Measurements from ENCODE around the gene DDIT4. TPM values are rescaled to one million over a fixed set of nuclear protein-coding genes. Genes with fewer than 3 reads are reported as not detected.

The DDIT4 gene
- total and polyA plus RNA-seq, 9 of the 15 experiments (the other 6 are each of a cell fraction or from before 2014, with no cell fraction given) = 8.2 to 675 (median 159) TPM

DNA sequence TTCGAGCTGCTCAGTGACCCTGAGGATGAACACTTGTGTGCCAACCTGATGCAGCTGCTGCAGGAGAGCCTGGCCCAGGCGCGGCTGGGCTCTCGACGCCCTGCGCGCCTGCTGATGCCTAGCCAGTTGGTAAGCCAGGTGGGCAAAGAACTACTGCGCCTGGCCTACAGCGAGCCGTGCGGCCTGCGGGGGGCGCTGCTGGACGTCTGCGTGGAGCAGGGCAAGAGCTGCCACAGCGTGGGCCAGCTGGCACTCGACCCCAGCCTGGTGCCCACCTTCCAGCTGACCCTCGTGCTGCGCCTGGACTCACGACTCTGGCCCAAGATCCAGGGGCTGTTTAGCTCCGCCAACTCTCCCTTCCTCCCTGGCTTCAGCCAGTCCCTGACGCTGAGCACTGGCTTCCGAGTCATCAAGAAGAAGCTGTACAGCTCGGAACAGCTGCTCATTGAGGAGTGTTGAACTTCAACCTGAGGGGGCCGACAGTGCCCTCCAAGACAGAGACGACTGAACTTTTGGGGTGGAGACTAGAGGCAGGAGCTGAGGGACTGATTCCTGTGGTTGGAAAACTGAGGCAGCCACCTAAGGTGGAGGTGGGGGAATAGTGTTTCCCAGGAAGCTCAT, 1.1 kb downstream of the DDIT4 start (continued):
- no peak for TF ChIP-seq DNMT1 (IDR thresholded peaks at IDR 0.05)
- no peak for TF ChIP-seq PML (IDR thresholded peaks at IDR 0.05; ENCODE audit: low read length)
- no peak for TF ChIP-seq SREBF2 (CRISPR knock-in tag; IDR thresholded peaks at IDR 0.05)
- TF ChIP-seq ZNF778 (CRISPR knock-in tag; IDR thresholded peaks at IDR 0.05) = no peak
- TF ChIP-seq RBFOX2 (IDR thresholded peaks at IDR 0.05; ENCODE audit: low read depth, low read length) = peak; percentile 82
- no peak for TF ChIP-seq MED1 (CRISPR knock-in tag; IDR thresholded peaks at IDR 0.05; ENCODE audit: borderline replicate concordance)
- TF ChIP-seq, protein P1, sequence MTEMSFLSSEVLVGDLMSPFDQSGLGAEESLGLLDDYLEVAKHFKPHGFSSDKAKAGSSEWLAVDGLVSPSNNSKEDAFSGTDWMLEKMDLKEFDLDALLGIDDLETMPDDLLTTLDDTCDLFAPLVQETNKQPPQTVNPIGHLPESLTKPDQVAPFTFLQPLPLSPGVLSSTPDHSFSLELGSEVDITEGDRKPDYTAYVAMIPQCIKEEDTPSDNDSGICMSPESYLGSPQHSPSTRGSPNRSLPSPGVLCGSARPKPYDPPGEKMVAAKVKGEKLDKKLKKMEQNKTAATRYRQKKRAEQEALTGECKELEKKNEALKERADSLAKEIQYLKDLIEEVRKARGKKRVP (CRISPR knock-in tag; IDR thresholded peaks at IDR 0.05) = 0 out of 2 replicates have a peak, but pooled peaks have one; percentile 63
- peak; percentile 53; the same call in 1 of the 2 replicates for TF ChIP-seq ERF (CRISPR knock-in tag; IDR thresholded peaks at IDR 0.05)
- TF ChIP-seq, protein P2, sequence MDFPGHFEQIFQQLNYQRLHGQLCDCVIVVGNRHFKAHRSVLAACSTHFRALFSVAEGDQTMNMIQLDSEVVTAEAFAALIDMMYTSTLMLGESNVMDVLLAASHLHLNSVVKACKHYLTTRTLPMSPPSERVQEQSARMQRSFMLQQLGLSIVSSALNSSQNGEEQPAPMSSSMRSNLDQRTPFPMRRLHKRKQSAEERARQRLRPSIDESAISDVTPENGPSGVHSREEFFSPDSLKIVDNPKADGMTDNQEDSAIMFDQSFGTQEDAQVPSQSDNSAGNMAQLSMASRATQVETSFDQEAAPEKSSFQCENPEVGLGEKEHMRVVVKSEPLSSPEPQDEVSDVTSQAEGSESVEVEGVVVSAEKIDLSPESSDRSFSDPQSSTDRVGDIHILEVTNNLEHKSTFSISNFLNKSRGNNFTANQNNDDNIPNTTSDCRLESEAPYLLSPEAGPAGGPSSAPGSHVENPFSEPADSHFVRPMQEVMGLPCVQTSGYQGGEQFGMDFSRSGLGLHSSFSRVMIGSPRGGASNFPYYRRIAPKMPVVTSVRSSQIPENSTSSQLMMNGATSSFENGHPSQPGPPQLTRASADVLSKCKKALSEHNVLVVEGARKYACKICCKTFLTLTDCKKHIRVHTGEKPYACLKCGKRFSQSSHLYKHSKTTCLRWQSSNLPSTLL (IDR thresholded peaks at IDR 0.05) = no peak
- TF ChIP-seq, protein P3, sequence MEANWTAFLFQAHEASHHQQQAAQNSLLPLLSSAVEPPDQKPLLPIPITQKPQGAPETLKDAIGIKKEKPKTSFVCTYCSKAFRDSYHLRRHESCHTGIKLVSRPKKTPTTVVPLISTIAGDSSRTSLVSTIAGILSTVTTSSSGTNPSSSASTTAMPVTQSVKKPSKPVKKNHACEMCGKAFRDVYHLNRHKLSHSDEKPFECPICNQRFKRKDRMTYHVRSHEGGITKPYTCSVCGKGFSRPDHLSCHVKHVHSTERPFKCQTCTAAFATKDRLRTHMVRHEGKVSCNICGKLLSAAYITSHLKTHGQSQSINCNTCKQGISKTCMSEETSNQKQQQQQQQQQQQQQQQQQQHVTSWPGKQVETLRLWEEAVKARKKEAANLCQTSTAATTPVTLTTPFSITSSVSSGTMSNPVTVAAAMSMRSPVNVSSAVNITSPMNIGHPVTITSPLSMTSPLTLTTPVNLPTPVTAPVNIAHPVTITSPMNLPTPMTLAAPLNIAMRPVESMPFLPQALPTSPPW (CRISPR knock-in tag; IDR thresholded peaks at IDR 0.05) = no peak
- no peak for TF ChIP-seq EP400 (IDR thresholded peaks at IDR 0.05)
- no peak for TF ChIP-seq PHF20 (IDR thresholded peaks at IDR 0.05; ENCODE audit: partially characterized antibody)
- no peak for TF ChIP-seq SREBF1 (IDR thresholded peaks at IDR 0.05; ENCODE audit: borderline replicate concordance, low read depth, low read length)
- TF ChIP-seq MTF1 (CRISPR knock-in tag; IDR thresholded peaks at IDR 0.05; ENCODE audit: borderline replicate concordance) = no peak
- TF ChIP-seq, protein P4, sequence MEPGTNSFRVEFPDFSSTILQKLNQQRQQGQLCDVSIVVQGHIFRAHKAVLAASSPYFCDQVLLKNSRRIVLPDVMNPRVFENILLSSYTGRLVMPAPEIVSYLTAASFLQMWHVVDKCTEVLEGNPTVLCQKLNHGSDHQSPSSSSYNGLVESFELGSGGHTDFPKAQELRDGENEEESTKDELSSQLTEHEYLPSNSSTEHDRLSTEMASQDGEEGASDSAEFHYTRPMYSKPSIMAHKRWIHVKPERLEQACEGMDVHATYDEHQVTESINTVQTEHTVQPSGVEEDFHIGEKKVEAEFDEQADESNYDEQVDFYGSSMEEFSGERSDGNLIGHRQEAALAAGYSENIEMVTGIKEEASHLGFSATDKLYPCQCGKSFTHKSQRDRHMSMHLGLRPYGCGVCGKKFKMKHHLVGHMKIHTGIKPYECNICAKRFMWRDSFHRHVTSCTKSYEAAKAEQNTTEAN (CRISPR knock-in tag; IDR thresholded peaks at IDR 0.05) = no peak
- no peak for TF ChIP-seq PURB (CRISPR knock-in tag; IDR thresholded peaks at IDR 0.05; ENCODE audit: low read depth)
- no peak for TF ChIP-seq HEY1 (CRISPR knock-in tag; IDR thresholded peaks at IDR 0.05; ENCODE audit: borderline replicate concordance)
- no peak for TF ChIP-seq HDAC6 (IDR thresholded peaks at IDR 0.05; ENCODE audit: low read depth, low read length)
- TF ChIP-seq BRD9 (IDR thresholded peaks at IDR 0.05; ENCODE audit: low read depth, partially characterized antibody) = no peak
- TF ChIP-seq CBFA2T2 (conservative IDR thresholded peaks at IDR 0.05) = no peak
- no peak for TF ChIP-seq HDGF (IDR thresholded peaks at IDR 0.05)
